ENCODE data around the gene IFFO2.
A peak's percentile ranks its signal among the peaks of the same experiment; 100 is the strongest.

The IFFO2 gene

DNA sequence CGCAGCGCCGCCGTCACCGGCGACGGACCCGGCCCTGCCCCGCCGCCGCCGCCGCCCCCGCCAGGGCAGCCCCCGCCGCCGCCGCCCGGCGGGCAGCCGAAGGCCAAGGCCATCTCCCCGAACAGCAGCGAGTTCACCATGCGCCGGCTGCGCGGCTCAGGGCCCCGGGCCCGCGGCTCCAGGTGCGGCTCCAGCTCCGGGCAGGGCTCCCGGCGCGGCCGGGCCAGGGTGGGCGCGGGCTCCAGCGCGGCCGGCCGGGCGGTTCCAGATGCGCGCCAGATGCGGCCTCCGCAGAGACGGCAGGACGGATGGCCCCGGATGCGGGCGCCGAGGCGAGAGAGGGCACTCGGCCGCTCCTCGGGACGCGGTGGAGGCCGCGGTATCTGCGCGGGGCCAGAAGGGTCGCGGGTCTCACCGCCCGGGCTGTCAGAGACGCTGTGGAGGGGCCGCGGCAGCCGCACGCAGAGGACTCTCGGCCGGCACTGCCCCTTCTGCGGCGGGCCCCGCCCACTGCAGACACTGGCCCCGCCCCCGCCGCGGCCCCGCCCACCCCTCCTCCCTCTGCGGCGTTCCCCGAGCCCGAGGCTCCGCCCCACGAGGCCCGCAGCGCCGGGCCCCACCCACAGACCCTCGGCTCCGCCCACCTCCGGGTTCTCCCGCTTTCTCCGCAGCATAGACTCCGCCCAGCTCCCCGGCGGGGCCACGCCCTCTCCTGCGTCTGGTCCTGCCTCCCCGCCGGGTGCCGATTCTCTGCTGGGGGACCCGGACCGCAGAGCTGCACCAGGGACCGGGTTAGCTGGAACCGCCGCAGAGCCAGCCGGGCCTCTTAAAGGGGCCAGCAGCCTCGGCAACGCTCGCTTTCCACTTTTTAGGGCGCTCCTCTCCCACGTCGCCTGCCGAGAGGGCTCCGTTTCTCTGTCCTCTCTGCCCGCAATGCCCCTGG is at the start of gene IFFO2:
TSS of gene IFFO2 (minus strand) at position 484 of the 943 bp plus-strand sequence. CDS start at position 140, 344 bp downstream.
- peak within 1 kb of the TSS; percentile 80 for H3K27ac ChIP-seq
- TF ChIP-seq, protein P1, sequence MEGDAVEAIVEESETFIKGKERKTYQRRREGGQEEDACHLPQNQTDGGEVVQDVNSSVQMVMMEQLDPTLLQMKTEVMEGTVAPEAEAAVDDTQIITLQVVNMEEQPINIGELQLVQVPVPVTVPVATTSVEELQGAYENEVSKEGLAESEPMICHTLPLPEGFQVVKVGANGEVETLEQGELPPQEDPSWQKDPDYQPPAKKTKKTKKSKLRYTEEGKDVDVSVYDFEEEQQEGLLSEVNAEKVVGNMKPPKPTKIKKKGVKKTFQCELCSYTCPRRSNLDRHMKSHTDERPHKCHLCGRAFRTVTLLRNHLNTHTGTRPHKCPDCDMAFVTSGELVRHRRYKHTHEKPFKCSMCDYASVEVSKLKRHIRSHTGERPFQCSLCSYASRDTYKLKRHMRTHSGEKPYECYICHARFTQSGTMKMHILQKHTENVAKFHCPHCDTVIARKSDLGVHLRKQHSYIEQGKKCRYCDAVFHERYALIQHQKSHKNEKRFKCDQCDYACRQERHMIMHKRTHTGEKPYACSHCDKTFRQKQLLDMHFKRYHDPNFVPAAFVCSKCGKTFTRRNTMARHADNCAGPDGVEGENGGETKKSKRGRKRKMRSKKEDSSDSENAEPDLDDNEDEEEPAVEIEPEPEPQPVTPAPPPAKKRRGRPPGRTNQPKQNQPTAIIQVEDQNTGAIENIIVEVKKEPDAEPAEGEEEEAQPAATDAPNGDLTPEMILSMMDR (conservative IDR thresholded peaks at IDR 0.05), result no peak

DNA sequence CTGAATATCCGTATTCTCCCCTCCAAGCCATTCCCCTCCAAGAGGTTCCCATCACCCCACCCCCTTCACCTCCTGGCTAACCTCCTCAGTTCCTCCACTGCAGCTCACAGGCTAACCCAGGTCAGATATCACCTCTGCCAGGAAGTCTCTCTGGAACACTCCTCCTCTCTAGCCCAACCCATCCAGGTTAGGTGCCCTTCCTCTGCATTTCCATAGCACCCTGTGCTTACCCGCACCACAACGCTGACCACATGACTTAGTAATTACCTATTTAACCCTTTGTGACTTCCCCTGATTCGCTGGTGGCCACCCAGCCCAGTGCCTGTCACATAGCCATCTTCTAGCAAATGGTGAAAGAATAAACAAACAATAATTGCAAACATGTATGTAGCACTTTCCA is 49.5 kb upstream of the IFFO2 start:
- peak overlapping the region; percentile 91; the same call in 1 of the 2 replicates for H3K27ac ChIP-seq
- TF ChIP-seq, protein P1 (conservative IDR thresholded peaks at IDR 0.05), result no peak

GRCh38 chr1:19003371-19004290 is 47.2 kb upstream of the IFFO2 start:
- no peak overlapping the region for H3K27ac ChIP-seq
- TF ChIP-seq, protein P1 (conservative IDR thresholded peaks at IDR 0.05), result no peak

DNA sequence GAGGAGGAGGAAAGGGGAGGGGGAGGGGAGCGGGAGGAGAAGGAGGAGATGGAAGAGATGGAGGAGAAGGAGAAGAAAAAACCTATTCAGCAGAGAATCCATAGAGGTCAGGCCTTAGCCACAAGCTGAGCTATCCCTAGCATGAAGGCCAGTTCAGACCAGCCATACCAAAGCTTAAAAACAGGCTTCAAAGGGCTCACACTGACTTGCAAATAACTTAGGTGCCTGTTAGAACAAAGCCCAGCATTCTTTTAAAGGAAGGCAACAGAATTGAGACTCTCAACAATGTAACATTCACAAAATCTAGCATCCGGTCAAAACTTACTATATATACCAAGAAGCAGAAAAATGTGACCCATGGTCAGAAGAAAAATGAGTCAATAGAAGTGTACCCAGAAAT is 43.6 kb upstream of the IFFO2 start:
- H3K27ac ChIP-seq, result no peak overlapping the region
- TF ChIP-seq, protein P1 (conservative IDR thresholded peaks at IDR 0.05), result no peak

- peak overlapping the region; percentile 22 for H3K27ac ChIP-seq
- TF ChIP-seq, protein P1 (conservative IDR thresholded peaks at IDR 0.05), result no peak
Observed at GRCh38 chr1:18999359-18999758, 42.9 kb upstream of the IFFO2 start.

DNA sequence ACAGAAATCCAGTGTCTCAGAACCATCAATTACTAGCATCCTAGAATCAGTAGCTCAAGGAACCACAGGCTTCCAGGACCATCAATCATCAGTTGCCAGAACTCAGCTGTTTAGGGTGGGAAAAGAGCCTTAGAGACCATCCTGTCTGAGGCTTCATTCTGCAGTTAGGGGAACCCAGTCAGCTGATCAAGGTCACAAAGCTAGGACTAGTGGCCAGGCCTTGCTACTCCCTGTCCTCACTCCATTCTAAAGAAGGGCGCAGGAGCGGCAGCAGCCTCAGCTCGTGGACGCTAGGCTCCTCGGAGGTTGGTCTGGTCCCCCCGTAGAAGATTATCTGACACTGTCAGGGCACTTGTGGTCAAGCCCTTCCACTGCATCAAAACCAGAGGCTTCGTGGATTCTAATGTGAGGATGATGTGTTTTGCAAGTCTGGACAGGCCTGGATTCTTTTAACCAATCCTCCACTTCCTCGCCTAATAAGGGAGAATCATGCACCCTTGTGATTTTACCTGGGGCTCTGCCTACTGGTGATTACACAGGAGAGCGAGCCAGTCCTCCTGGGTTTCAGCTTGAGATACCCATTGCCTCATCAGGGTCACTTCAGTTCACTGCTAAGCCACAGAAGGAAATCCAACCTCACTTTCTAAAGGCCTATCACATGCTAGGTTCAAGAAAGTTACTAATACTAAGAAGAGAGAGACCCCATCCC is 41.7 kb upstream of the IFFO2 start:
- TF ChIP-seq, protein P1 (conservative IDR thresholded peaks at IDR 0.05), result no peak
- H3K27ac ChIP-seq, result peak overlapping the region; percentile 22
